IPS-18c (cell line): ENCODE results near the gene NOX1.

ENCODE experiments used
- H3K4me3 ChIP-seq: 2 replicates; pipeline ENCODE4 v1.7.0; 2013; ENCODE audit warnings: low read depth, mild to moderate bottlenecking, low read length, moderate library complexity; ENCODE audit not compliant: insufficient read depth
- H3K9me3 ChIP-seq: one replicate; pipeline ENCODE4 v1.6.1; 2013; ENCODE audit warnings: mild to moderate bottlenecking, low read length, moderate library complexity; ENCODE audit not compliant: control insufficient read depth, insufficient read depth

The NOX1 gene

GRCh38 chrX:100874325-100874724, at the start of gene NOX1:
NOX1 (minus strand) TSS chrX:100874359; CDS start chrX:100874139, 220 bp downstream.
- Histone ChIP-seq H3K9me3 (no peaks in the 10 kb centered on the region), H3K4me3 (no peak within 1 kb of the TSS)

GRCh38 chrX:100915562-100915961, 41.4 kb upstream of the NOX1 start:
- Histone ChIP-seq H3K4me3 (no peak overlapping the region), H3K9me3 (no peaks in the 10 kb centered on the region)

- Histone ChIP-seq H3K4me3 (no peak overlapping the region), H3K9me3 (no peaks in the 10 kb centered on the region)
Measured at GRCh38 chrX:100913111-100913510, 39.0 kb upstream of the NOX1 start.

GRCh38 chrX:100911731-100912130, 37.6 kb upstream of the NOX1 start:
- H3K9me3 ChIP-seq, result peaks cover 2% of the 10 kb centered on the region
- no peak overlapping the region for H3K4me3 ChIP-seq

- H3K4me3 ChIP-seq, result no peak overlapping the region
- H3K9me3 ChIP-seq, result peaks cover 2% of the 10 kb centered on the region
Measured at GRCh38 chrX:100905620-100906019, 31.5 kb upstream of the NOX1 start.

GRCh38 chrX:100904433-100904832, 30.3 kb upstream of the NOX1 start:
- Histone ChIP-seq H3K9me3 (peaks cover 2% of the 10 kb centered on the region), H3K4me3 (no peak overlapping the region)

- H3K9me3 ChIP-seq, result no peaks in the 10 kb centered on the region
- no peak overlapping the region for H3K4me3 ChIP-seq
Measured at GRCh38 chrX:100895365-100896075, 21.4 kb upstream of the NOX1 start.

GRCh38 chrX:100883654-100884053, 9.5 kb upstream of the NOX1 start:
- no peaks in the 10 kb centered on the region for H3K9me3 ChIP-seq
- H3K4me3 ChIP-seq, result no peak overlapping the region

- no peak overlapping the region for H3K4me3 ChIP-seq
- no peaks in the 10 kb centered on the region for H3K9me3 ChIP-seq
Measured at GRCh38 chrX:100880368-100880767, 6.2 kb upstream of the NOX1 start.

GRCh38 chrX:100871594-100872560, 2.3 kb downstream of the NOX1 start:
- no peaks in the 10 kb centered on the region for H3K9me3 ChIP-seq
- no peak overlapping the region for H3K4me3 ChIP-seq

GRCh38 chrX:100870527-100870926, 3.6 kb downstream of the NOX1 start:
- no peak overlapping the region for H3K4me3 ChIP-seq
- no peaks in the 10 kb centered on the region for H3K9me3 ChIP-seq

GRCh38 chrX:100868273-100868672, 5.9 kb downstream of the NOX1 start:
- Histone ChIP-seq H3K9me3 (no peaks in the 10 kb centered on the region), H3K4me3 (no peak overlapping the region)

- no peak overlapping the region for H3K4me3 ChIP-seq
Measured at GRCh38 chrX:100864657-100865391, 9.3 kb downstream of the NOX1 start.

GRCh38 chrX:100863326-100863864, 10.8 kb downstream of the NOX1 start:
- no peak overlapping the region for H3K4me3 ChIP-seq
- H3K9me3 ChIP-seq, result no peaks in the 10 kb centered on the region

More at GRCh38 chrX:100864657-100865391, 9.3 kb downstream of the NOX1 start:
- no peaks in the 10 kb centered on the region for H3K9me3 ChIP-seq

GRCh38 chrX:100852810-100853209, 21.3 kb downstream of the NOX1 start:
- H3K9me3 ChIP-seq, result peaks cover 2% of the 10 kb centered on the region
- H3K4me3 ChIP-seq, result no peak overlapping the region

GRCh38 chrX:100850317-100850716, 23.8 kb downstream of the NOX1 start:
- H3K9me3 ChIP-seq, result no peaks in the 10 kb centered on the region
- no peak overlapping the region for H3K4me3 ChIP-seq

GRCh38 chrX:100831219-100831946, 42.8 kb downstream of the NOX1 start:
- Histone ChIP-seq H3K9me3 (no peaks in the 10 kb centered on the region), H3K4me3 (no peak overlapping the region)
